T-helper 1 cell treated with Interleukin-12 subunit alpha and Interleukin-12 subunit beta and Interleukin-4 antibody, amounts not matched to agents 30 ng/mL and 1 ng/mL, for 36 hours (primary cell): ENCODE results near the gene WDR33. TPM values are rescaled to one million over a fixed set of nuclear protein-coding genes. Genes with fewer than 3 reads are reported as not detected.
"Not testable (repeated sequence)": the region's sequence is repeated elsewhere in the genome, so short reads cannot be mapped to it uniquely, and the experiment has no call there.

Experiments used
- intact Hi-C: fragments of 100-400 bp; cut with micrococcal nuclease; formaldehyde crosslinking; loops from one replicate; pipeline ENCODE4 v1.15.1; 2024
- total RNA-seq: library from RNA; stranded (reverse); gene quantifications from 2 replicates; pipeline ENCODE4 v1.2.3, GENCODE V29; 2022

WDR33 gene
- total RNA-seq, 1 donor from 2014 or later = 79.3 TPM

DNA sequence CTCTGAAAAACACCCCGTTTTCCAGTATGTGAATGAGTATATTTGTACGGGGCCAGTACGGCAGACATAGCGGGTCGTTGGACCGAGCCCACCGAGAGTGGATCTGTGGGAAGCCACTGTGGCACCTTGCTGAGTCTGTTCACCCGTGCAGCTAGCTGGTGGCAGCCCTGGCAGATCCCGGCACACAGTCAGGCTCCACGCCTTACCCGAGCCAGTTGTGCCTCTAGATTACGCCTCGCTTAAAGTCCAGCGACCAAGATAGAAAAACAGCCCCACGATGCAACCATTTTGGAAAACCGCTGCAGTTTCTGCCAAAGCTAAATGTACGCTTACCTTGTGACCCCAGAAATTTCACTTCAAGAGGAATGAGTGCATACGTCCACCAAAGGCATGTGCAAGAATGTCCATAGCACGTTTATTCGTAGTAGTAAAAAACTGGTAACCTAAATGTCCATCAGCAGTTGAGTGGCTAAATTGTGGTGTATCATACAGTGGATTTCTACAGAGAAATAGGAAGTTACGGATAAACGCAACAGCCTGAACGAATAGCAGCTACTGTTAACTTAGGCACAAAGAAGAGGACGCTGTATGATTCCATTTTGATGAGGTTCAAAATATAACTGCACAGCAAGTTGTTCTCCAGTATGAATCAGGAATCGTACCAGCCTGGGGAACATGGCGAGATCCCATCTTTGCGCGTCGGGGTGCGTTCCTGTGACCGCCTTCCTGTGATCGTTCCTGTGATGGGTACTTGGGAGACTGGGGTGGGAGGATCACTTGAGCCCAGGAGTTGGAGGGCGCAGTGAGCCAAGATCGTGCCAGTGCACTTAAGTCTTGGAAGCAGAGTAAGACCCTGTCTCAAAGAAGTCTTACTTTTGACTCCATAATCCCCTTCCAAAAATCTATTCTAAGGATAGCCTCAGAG lies 688 bp upstream of the WDR33 start:
- intact Hi-C loops = loop anchor here (1.0 to 5.0 kb wide), 8 partner anchors 18 to 519 kb away; partner anchors contain the start of genes ERCC3, IWS1, SAP130 and UGGT1

DNA sequence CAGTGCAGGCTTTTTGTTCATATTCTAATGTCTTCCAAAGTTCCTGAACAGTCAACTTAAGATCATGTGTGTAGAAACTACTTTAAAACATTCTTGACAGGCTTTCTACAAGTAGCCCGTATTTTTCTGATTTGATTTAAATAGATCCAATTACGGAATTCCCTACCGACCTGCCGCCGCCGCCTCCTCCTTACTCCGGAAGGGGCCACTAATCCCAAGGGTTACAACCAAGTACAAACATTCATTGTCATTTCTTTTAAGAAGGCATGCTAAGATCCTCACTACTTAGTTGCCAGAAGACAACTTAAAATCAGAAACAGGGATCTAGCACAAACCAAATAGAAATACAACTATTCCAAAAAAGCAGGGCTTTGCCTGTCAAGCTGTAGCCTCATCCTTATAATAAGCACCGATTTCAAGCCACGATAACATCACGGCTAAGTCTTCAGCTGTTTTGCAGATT lies 784 bp downstream of the WDR33 start:
- intact Hi-C loops = loop anchor here (5.0 kb wide), 2 partner anchors 67 to 518 kb away; partner anchors contain the start of gene ERCC3

DNA sequence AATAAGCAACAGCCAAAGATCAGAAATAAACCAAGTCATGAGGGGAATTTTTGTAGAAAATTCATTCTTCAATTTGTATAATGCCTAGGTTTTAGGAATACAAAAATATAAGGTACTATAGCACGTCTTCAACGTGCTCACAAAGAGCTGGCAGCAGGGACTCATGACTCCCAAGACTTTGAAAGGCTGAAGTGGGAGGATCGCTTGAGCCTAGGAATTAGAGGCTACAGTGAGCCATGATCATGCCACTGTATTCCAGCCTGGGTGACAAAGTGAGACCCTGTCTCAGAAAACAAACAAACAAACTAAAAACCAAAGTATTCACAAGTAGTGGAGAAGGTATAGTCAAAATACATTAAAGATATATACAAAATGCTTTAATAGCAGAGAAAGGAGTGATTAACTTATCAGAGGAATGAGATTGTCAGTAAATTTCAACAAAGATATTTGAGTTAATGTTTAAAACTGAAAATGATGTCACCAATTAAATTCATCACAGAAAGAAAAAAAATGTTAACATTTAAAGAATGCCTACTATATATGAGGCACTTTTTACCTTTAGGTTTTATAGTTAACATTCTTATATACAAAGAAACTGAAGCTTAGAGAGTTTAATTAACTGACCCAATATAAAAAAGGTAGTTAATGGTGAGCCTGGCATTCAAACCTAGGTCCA lies 3.2 kb downstream of the WDR33 start:
- intact Hi-C loops = loop anchor here (2.0 kb wide), 1 partner anchor 421 kb away; the partner anchor contains the start of gene MAP3K2

DNA sequence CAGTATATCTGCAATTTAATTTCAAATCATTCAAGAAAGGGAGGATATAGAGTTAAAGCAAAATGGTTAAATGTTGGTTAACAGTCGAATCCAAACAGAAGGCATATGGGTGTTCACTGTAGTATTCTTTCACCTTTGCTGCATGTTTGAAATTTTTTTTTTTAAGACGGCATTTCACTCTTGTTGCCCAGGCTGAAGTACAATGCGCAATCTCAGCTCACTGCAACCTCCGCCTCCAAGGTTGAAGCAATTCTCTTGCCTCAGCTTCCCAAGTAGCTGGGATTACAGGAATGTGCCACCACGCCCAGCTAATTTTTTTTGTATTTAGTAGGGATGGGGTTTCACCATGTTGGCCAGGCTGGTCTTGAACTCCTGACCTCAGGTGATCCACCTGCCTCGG lies 4.1 kb downstream of the WDR33 start:
- intact Hi-C loops = not testable (repeated sequence)

DNA sequence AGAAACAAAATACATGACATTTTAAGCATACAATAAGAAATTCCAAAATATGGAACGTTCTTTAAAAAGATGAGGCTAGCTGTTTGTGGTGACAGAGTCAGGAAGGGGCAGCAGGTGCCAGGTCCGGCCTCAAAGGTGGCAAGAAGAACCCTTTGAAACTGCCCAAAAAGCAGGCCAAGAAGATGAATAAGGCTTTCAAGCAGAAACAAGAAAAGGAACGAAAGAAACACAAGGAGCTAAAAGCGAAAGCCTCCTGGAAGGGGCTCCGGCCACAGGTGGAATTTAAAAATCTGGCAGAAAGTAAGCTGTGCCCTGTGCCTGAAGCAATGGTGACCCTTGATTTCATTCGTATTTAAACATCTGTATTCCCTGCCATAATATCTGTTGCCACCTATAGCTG lies 5.5 kb downstream of the WDR33 start:
- intact Hi-C loops = no loop called here

DNA sequence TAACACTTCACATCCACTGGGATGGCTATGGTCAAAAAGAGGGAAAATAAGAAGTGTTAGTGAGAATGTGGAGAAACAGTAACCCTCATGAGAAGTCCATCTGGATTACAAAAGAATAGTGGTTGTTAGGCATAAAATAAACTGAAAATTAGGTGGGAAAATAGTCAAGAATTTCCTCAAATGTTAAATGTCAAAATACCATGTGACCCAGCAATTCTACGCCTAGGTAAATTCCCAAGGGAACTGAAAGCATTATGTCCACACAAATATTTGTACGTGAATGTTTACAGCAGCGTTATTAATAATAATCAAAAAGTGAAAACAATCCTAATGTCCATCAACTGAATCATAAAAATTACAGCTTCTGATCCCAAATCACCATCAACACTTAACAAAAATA lies 11.0 kb downstream of the WDR33 start:
- intact Hi-C loops = no loop called here

DNA sequence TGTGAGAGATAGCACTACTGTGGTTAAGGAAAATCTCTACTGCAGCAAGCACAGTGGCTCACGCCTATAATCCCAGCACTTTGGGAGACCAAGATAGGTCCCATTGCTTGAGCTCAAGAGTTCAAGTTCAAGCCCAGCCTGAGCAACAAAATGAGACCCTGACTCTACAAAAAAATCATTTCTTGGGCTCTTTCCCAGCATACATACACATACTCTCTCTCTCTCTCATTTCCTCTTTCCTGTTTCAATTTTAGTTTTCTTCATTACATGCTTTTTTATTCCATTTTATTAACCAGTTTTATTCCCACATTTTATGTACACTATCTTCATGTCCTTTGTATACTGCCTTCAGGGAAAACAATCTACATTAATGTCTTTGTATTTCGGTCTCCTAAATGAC lies 14.6 kb downstream of the WDR33 start:
- intact Hi-C loops = no loop called here

DNA sequence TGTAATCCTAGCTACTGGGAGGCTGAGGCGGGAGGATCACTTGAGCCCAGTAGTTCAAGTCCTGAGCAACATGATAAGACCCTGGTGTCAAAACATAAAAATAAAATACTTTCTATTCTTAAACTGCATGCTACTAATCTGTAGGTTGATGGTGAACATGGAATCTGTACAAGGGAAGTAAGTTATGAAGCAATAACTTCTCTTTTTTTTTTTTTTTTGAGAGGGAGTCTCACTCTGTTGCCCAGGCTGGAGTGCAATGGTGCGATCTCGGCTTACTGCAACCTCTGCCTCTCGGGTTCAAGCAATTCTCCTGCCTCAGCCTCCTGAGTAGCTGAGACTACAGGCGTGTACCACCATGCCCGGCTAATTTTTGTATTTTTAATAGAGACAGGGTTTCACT lies 16.1 kb downstream of the WDR33 start:
- intact Hi-C loops = not testable (repeated sequence)

DNA sequence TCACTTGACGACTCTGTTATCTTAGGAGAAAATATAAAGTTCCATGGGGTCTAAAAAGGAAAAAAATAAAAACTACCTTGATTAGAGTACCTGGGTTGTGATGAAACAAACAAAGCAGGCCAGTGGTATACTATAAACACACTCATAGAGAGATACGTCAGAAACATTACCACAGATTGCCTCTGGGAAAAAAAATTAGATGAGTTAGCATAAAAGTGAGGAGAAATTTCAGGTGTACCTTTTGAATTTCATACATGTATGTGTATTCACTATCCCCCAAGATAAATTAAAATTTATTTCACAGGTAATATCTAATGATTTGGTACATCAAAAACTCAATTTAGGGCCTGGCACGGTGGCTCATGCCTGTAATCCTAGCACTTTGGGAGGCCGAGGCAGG lies 18.2 kb downstream of the WDR33 start:
- intact Hi-C loops = no loop called here

DNA sequence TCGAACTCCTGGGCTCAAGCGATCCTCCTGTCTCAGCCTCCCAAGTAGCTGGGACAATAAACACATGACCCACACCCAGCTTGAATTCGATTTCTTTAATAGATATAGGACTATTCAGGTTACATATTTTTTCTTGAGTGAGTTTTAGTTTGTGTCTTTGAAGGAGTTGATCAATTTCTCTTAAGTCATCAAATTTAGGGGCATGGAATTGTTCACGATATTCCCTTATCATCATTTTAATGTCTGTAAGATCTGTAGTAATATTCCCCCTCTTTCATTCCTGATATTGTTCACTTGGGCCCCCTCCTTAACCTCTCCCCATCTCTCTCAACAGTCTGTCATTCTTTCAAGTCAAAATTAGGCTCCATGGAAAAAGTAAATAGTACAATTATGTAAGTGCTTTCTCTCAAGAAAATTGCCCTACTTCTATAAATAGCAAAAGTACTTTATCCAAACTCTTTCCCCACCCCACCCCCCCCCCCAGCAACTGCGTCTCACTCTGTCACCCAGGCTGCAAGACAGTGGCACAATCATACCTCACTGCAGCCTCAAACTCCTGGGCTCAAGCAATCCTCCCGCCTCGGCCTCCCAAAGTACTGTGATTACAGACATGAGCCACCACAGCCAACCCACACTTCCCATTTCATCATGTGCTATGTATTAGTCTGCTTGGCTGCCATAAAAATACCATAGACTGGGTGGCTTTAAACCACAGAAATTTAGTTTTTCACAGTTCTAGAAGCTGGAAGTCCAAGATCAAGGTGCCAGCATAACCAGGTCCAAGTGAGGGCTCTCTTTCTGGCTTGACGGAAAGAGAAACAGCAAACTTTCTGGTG lies 20.1 kb downstream of the WDR33 start:
- intact Hi-C loops = no loop called here

DNA sequence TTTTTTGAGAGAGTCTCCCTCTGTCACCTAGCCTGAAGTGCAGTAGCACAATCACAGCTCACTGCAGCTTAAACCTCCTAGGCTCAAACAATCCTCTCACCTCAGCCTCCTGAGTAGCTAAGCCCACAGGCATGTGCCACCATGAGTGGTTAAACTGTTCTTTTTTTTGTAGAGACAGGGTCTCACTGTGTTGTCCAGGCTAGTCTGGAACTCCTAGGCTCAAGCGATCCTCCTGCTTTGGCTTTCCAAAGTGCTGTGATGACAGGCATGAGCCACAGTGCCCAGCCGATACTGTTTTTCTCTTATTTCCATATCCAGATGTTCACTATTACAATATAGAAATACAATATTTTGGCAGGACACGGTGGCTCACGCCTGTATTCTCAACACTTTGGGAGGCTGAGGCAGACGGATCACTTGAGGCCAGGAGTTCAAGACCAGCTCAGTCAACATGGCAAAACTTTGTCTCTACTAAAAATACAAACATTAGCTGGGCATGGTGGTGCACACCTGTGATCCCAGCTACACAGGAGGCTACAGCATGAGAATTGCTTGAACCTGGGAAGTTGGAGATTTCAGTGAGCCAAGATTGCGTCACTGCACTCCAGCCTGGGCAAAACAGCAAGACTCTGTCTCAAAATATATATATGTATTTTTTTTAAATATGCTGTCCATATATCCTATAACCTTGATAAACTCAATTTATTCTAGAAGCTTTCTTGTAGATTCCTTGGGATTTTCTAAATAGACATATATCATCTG lies 24.7 kb downstream of the WDR33 start:
- intact Hi-C loops = no loop called here

DNA sequence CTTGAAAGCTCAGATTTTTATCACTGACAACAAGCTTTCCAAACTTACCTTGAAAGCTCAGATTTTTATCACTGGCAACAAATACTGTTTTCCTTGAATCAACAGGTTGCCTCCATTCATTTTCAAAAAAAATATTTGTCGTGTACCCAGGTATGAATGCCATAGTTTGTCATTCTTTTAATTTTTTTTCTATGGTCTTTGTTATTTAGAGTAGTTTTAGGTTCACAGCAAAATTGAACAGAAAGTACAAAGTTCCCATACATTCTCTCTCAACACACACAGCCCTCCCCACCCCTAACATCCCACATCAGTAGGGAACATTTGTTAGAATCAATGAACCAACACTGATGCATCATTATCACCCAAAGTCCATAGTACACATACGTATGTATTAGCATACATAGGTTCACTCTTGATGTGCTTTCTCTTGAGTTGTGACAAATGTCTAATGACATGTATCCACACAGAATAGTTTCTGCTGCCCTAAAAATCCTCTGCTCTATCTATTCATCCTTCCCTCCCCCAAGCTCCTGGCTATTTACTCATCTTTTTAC lies 25.9 kb downstream of the WDR33 start:
- intact Hi-C loops = no loop called here

DNA sequence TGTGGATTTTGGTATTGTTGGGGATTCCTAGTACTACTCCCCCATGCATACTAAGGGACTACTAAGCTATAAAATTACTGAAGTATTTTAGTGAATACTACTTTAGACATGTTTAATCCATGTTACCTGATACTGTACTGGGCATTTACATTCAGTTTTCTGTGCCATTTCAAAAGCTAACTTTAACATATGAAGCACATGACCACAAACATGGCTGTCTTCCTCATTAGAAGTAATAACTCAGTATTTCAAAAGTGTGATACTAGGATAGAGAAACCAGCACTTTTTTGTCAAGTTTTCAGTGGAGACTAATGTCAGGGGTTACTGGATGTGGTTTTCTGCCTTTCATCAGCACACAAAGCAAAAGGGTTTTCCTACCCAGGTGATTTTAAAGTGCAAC lies 27.9 kb downstream of the WDR33 start:
- intact Hi-C loops = no loop called here

DNA sequence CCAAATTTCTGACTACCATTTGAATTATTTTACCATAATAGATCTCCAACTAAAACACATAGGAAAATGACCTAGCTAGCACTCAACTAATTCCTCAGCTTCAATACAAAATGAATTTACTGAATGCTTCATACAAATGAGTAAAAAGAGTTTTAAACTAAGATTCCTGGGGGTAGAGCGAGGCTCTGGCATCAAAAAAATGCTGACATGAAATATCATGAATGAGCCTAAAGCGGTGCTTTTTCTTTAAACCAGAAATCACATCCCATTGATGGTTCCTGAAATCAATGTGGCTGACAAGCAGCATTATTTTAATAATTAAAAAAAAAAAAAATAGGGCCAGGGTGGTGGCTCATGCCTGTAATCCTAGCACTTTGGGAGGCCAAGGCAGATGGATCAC lies 32.1 kb downstream of the WDR33 start:
- intact Hi-C loops = no loop called here

DNA sequence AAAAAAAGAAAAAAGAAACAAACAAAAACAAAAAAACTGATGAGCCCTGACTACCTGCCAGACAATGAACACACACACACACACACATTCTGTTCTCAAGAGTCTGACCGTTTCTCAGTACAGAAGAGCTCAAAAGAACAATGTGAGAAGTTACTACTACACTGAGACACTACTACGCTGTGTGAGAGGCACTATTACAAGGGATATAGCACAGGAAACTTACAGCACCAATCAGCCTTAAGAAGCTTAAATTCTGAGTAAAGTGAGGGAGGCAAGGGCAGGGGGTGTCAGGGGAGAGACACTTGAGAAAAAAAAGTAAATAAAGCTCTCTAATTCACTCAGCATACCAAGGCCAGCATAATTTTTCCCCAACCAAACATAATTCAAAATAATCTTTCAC lies 32.5 kb downstream of the WDR33 start:
- intact Hi-C loops = no loop called here

DNA sequence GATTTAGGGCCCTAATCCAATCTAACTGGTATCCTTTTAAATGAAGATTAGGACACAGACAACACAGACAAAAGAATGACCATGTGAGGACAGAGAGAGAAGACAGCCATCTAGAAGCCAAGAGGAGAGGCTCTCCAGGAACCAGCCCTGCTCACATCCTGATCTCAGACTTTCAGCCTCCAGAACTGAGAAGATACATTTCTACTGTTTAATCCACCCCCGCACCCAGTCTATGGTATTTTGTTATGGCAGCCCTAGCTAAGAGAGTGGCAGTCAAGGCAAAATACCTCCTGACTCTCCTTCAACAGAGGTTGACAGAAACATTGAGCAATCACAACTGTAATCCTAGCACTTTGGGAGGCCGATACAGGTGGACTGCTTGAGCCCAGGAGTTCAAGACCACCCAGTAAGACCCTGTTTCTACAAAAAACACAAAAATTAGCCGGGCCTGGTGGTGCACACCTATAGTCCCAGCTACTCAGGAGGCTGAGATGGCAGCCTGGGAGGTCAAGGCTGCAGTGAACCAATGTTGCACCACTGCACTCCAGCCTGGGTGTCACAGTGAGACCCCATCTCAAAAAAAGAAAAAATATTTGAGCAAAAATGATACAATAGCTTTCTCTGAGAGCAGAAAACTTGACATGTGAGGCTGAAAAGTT lies 34.7 kb downstream of the WDR33 start:
- intact Hi-C loops = no loop called here

DNA sequence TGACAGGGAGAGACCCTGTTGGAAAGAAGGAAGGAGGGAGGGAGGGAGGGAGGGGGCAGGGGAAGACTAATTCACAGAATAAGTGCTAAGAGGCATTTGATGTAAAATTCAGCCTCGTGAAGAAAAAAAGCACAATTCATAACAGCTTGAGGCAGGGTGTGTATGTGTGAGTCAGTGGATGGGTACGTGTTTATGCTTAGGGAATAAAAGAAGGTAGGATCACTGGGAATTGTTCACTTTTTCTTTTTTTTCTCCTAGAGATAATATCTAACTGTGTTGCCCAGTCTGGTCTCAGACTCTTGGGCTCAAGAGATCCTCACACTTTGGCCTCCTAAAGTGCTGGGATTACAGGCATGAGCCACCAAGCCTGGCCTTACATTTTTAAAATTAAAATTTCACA lies 39.2 kb downstream of the WDR33 start:
- intact Hi-C loops = no loop called here

DNA sequence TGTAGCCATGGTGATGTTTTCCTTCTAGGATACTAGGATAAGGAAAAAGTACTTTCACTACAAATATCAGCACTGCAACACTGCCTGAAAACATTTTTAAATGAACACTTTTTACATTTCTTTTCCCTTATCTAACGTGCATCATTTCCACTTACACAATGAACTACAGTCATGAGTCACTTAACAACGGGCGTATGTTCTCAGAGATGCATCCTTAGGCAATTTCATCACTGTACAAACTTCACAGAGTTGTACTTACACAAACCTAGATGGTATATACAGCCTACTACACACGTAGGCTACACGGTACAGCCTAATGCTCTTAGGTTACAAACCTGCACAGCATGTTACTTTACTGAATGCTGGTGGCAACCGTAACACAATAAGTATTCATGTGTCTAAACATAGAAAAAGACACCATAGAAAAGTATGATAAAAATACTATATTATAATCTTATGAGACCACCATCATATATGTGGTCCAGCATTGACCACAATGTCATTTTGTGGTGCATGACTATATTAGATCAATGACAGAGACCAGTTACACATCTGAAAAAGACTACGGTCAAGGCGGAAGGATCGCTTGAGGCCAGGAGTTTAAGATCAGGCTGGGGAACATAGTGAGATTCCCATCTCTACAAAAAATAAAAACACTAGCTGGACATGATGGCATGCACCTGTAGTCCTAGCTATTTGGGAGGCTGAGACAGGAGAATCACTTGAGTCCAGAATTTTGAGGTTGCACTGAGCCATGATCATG lies 39.8 kb downstream of the WDR33 start:
- intact Hi-C loops = no loop called here

DNA sequence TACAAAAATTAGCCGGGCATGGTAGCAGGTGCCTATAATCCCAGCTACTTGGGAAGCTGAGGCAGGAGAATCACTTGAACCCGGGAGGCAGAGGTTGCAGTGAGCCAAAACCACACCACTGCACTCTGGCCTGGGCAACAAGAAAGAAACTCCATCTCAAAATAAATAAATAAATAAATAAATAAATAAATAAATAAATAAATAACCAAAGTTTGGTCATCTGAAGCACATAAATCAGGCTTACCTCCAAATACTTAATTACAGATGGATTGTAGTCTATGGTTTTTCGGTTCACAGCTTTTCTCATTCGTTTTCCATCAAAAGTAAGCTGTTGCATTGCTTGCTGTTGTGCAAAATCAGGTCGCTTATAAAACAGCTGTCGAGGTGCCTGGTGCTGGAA lies 40.4 kb downstream of the WDR33 start:
- intact Hi-C loops = not testable (repeated sequence)
